ENCODE measurements around the gene HPCAL1. TPM values are rescaled to one million over a fixed set of nuclear protein-coding genes. Genes with fewer than 3 reads are reported as not detected.

HPCAL1 gene
- total and polyA plus RNA-seq, 2 of the 8 experiments (the other 6 are each of a cell fraction or from before 2014, with no cell fraction given): 5.8 to 8.6 TPM

- 0 out of 2 replicates have a peak, but pooled peaks cover 3% of the 10 kb centered on the region for H3K23me2 ChIP-seq (ENCODE audit: low read depth, low read length)
- H3K18ac ChIP-seq (ENCODE audit: extremely low read depth, low read length): no peak overlapping the region
- H2BK20ac ChIP-seq (ENCODE audit: low read length): no peak overlapping the region
- FAIRE-seq (no peak), DNase-seq (ENCODE audit: low read depth in 1 of 2, low spot score in 2 of 2) (no peak)
- H4K20me1 ChIP-seq (replicated peaks in 1 of 2; ENCODE audit: control insufficient read depth in 1 of 2, insufficient read depth in 2 of 2, low read length in 2 of 2): peaks cover 0 to 3% of the 10 kb centered on the region in 2 experiments
- no peak overlapping the region for H3K9ac ChIP-seq (replicated peaks in 1 of 4; ENCODE audit: extremely low read depth in 1 of 4, low read depth in 3 of 4, low read length in 3 of 4)
- H3K4me2 ChIP-seq (ENCODE audit: insufficient read depth in 1 of 2, low read depth in 2 of 2, low read length in 2 of 2): no peak overlapping the region
- H3K27ac ChIP-seq (ENCODE audit: low read depth, low read length): no peak overlapping the region
- no peaks in the 10 kb centered on the region for H3K9me3 ChIP-seq (ENCODE audit: insufficient read depth in 2 of 2, low read depth in 1 of 2, low read length in 1 of 2)
- no peak overlapping the region for H3K23ac ChIP-seq (ENCODE audit: insufficient read length)
- H4K91ac ChIP-seq (replicated peaks; ENCODE audit: insufficient read length, low read length): no peak overlapping the region
- H2BK15ac ChIP-seq (ENCODE audit: low read length): no peak overlapping the region
- H4K8ac ChIP-seq (ENCODE audit: extremely low read depth, insufficient read depth, low read length): no peak overlapping the region
- no peak overlapping the region for H2BK5ac ChIP-seq (ENCODE audit: low read depth, low read length)
- no peaks in the 10 kb centered on the region for H3K79me1 ChIP-seq (ENCODE audit: low read depth, low read length)
- no peak overlapping the region for H3K14ac ChIP-seq (ENCODE audit: insufficient read length)
- TF ChIP-seq SP4 (IDR thresholded peaks at IDR 0.05; ENCODE audit: low read length): no peak
- no peak for TF ChIP-seq SIRT6 (IDR thresholded peaks at IDR 0.05; ENCODE audit: low read length)
- 82% methylated on average over 8 of the region's 8 CpGs; no CpG with 5 or more reads in 1 of the 2 experiments for WGBS, 2 experiments (ENCODE audit: extremely low coverage in 1 of 2, insufficient coverage in 1 of 2, insufficient read length in 1 of 2, insufficient replicate concordance in 2 of 2, low coverage in 1 of 2, low lambda C conversion rate in 2 of 2, missing lambda C conversion rate in 1 of 2)
- H2AFZ ChIP-seq (ENCODE audit: low read length): no peak overlapping the region
- H2AK5ac ChIP-seq (ENCODE audit: low read depth, low read length): no peak overlapping the region
- no peak overlapping the region for H3K4me3 ChIP-seq (ENCODE audit: extremely low read depth in 1 of 4, insufficient read depth in 2 of 4, low read depth in 3 of 4, low read length in 4 of 4)
- H3K79me2 ChIP-seq (ENCODE audit: control insufficient read depth in 1 of 2, insufficient read depth in 2 of 2, low read length in 2 of 2): no peaks in the 10 kb centered on the region
- no peaks in the 10 kb centered on the region for H3K36me3 ChIP-seq (ENCODE audit: control insufficient read depth in 2 of 4, insufficient read depth in 4 of 4, low read length in 3 of 4)
- POLR2A ChIA-PET (ENCODE audit: partially characterized antibody): no interaction called here
- H2BK120ac ChIP-seq (replicated peaks; ENCODE audit: low read depth, low read length): no peak overlapping the region
- no peaks in the 10 kb centered on the region for H3K27me3 ChIP-seq (replicated peaks in 1 of 4; ENCODE audit: control insufficient read depth in 3 of 4, extremely low read depth in 1 of 4, insufficient read depth in 3 of 4, low read length in 3 of 4)
- no peak overlapping the region for H3K56ac ChIP-seq (replicated peaks; ENCODE audit: insufficient read length, low read depth, low read length)
- CTCF ChIA-PET (ENCODE audit: partially characterized antibody): interaction anchor here (0.6 to 4.8 kb wide), 11 partner anchors 11 to 221 kb away, joined by 3 to 31 read pairs (median 4); no protein-coding TSS in a partner anchor
- no peak overlapping the region for H2BK12ac ChIP-seq (ENCODE audit: low read depth, low read length)
- H3K4me1 ChIP-seq (replicated peaks in 1 of 4; ENCODE audit: control insufficient read depth in 3 of 4, insufficient read depth in 4 of 4, low read length in 3 of 4): peaks cover 0 to 2% (median 0%) of the 10 kb centered on the region in 4 experiments; a peak in 1 of 7 replicates
- H3K4ac ChIP-seq (replicated peaks; ENCODE audit: insufficient read length, low read depth, low read length): no peak overlapping the region
- no peak overlapping the region for H4K5ac ChIP-seq (ENCODE audit: insufficient read length, low read depth, low read length)
Measured at GRCh38 chr2:10269291-10269690, 33.4 kb upstream of the HPCAL1 start.
